Spinal cord (tissue), 10 donors: ENCODE measurements around the gene C19orf25. TPM values are rescaled to one million over a fixed set of nuclear protein-coding genes. Genes with fewer than 3 reads are reported as not detected.

Experiments used
- DNase-seq, 6 donors: peaks; one replicate each; pipeline versions ENCODE4 v3.0.0 to v3.0.0-alpha.2; 2013 to 2015; ENCODE audit warnings: low spot score in 6 of 6, low read depth in 4 of 6
- H3K27ac ChIP-seq: one replicate; pipeline ENCODE4 v1.5.1; 2013; ENCODE audit warnings: low read depth, low read length, control low read depth
- H3K27me3 ChIP-seq: one replicate; pipeline ENCODE4 v1.6.1; 2013; ENCODE audit warnings: low read length; ENCODE audit not compliant: control insufficient read depth, insufficient read depth
- H3K36me3 ChIP-seq: one replicate; pipeline ENCODE4 v1.6.1; 2013; ENCODE audit warnings: low read length; ENCODE audit not compliant: control insufficient read depth, insufficient read depth
- H3K4me1 ChIP-seq: one replicate; pipeline ENCODE4 v1.6.1; 2013; ENCODE audit warnings: low read length; ENCODE audit not compliant: control insufficient read depth, insufficient read depth
- H3K4me3 ChIP-seq: one replicate; pipeline ENCODE4 v1.5.1; 2013; ENCODE audit warnings: low read depth, low read length, control low read depth
- H3K9me3 ChIP-seq: one replicate; pipeline ENCODE4 v1.6.1; 2013; ENCODE audit warnings: low read length; ENCODE audit not compliant: control insufficient read depth, insufficient read depth
- WGBS: methylation state at CpG from one replicate; pipeline ENCODE4 v1.1.5; 2013; ENCODE audit warnings: missing lambda C conversion rate; ENCODE audit not compliant: insufficient coverage; 5-methylcytosine and 5-hydroxymethylcytosine counted together
- polyA plus RNA-seq, 2 donors: library from polyadenylated mRNA; unstranded; fragments of 120-200 nt; gene quantifications; one replicate each; pipeline ENCODE4 v1.2.1, GENCODE V29; 2013; ENCODE audit not compliant: insufficient read length in 2 of 2
- total RNA-seq, 2 donors: library from RNA; depleted of rRNA in 1 of 2; stranded (reverse); fragments of 120-200 nt in 1 of 2; fragments of >200 nt in 1 of 2; gene quantifications; one replicate each; pipeline versions ENCODE4 v1.2.3 to v1.2.4, GENCODE V29; 2013 to 2014
- donor health status: healthy.

The C19orf25 gene
- total and polyA plus RNA-seq, 4 donors = 15.6 to 45.6 (median 40.6) TPM

DNA sequence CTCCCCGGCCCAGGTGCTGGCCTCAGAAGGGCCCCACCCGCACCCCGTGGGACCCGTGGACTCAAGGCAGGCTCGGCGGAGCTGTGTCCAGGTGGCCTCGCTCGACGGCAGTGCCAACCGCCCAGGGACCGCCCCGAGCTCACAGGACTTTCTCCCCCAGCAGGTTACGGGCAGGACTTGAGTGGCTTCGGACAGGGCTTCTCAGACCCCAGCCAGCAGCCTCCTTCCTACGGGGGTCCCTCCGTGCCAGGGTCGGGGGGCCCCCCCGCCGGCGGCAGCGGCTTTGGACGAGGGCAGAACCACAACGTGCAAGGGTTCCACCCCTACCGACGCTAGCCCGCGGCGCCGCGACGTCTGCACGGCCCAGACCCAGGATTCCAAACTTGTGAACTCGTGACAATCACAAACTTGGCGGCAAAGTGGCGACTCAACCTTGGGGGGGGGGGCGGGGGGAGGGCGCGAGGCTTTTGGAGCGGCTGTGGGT lies 44.4 kb downstream of the C19orf25 start:
- Histone ChIP-seq H3K27me3 (no peaks in the 10 kb centered on the region), H3K36me3 (peaks cover 74% of the 10 kb centered on the region), H3K4me3 (no peak overlapping the region), H3K9me3 (no peaks in the 10 kb centered on the region), H3K4me1 (peaks cover 9% of the 10 kb centered on the region), H3K27ac (no peak overlapping the region)
- 95% methylated on average over 23 of the region's 39 CpGs for WGBS
- no peak for DNase-seq

DNA sequence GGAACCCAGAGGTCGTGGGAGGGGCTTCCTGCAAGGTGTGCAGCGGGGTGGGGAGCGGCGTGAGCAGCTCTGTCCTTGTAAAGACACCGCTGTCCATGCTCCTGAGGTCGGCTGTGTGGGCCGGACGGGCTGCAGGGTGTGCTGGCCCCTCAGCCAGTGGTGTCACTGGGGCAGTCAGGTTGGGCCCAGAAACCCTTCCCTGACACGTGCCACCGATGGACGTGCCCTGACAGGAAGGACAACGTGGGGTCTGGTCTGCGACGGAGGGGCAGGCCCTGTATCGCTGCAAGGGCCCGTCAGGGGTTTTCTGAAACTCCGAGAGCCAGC lies 45.0 kb downstream of the C19orf25 start:
- Histone ChIP-seq H3K9me3 (no peaks in the 10 kb centered on the region), H3K36me3 (peaks cover 74% of the 10 kb centered on the region), H3K4me1 (peaks cover 3% of the 10 kb centered on the region), H3K27ac (no peak overlapping the region), H3K27me3 (no peaks in the 10 kb centered on the region), H3K4me3 (no peak overlapping the region)
- WGBS = 97% methylated on average over 17 of the region's 17 CpGs
- DNase-seq = no peak

DNA sequence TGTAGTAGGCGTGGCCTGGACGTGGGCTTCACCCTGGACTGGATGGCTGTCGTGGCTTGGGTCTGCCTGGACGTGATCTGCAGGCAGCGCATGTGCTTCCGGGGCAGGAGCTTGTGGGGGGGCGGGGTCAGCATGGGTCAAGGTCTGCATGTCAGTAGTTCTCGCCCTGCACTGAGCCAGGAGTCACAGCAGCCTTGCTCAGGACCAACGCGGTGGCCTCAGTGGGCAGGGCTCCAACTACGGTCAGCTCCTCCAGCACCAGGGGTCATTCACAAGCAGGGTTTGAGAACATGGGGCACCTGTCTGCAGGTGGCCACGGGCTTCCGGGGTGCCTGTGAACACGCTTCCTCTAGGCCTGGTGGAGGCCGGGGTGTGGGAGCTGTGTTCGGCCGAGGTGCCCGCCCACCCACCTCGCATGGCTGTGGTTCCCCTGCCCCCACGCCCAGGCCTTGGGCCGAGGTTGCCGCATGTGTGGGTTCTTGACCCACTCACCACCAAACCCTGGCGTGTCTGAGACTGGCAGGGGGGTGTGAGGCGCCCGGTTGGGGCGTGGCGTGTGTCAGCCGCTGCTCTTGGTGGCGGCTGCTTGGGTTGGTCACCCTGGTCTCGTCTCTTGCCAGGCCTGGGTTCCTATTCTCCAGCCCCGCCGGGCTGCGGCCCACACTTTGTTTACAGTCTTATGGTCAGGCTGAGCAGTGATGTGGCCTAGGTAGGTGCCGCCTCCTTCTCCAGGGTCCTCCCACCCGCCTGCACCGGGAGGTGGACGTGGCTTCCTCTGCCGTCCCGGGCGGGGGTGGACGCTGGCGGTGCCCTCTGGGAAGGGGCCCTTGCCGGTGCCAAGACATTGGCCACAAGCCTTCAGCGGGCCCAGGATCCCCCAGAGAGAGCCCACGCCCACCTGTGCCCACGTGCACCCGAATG lies 45.6 kb downstream of the C19orf25 start:
- no peak overlapping the region for H3K27ac ChIP-seq
- no peaks in the 10 kb centered on the region for H3K9me3 ChIP-seq
- WGBS = 94% methylated on average over 47 of the region's 47 CpGs
- DNase-seq = no peak
- no peaks in the 10 kb centered on the region for H3K27me3 ChIP-seq
- peaks cover 2% of the 10 kb centered on the region for H3K4me1 ChIP-seq
- H3K36me3 ChIP-seq = peaks cover 81% of the 10 kb centered on the region
- H3K4me3 ChIP-seq = no peak overlapping the region

DNA sequence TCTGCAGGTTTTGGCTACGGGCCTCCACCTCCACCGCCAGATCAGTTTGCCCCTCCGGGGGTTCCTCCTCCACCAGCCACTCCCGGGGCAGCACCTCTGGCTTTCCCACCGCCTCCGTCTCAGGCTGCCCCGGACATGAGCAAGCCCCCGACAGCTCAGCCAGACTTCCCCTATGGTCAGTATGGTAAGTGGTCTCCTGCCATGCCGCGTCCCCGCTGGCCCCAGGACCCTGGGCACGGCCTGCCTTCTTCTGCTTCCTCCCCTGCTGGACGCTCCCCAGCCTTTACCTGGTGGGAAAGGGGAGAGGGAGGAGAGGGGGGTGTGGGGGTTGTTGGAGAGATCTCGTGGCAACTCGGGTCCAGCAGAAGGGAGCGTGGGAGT lies 46.5 kb downstream of the C19orf25 start:
- no peak overlapping the region for H3K27ac ChIP-seq

DNA sequence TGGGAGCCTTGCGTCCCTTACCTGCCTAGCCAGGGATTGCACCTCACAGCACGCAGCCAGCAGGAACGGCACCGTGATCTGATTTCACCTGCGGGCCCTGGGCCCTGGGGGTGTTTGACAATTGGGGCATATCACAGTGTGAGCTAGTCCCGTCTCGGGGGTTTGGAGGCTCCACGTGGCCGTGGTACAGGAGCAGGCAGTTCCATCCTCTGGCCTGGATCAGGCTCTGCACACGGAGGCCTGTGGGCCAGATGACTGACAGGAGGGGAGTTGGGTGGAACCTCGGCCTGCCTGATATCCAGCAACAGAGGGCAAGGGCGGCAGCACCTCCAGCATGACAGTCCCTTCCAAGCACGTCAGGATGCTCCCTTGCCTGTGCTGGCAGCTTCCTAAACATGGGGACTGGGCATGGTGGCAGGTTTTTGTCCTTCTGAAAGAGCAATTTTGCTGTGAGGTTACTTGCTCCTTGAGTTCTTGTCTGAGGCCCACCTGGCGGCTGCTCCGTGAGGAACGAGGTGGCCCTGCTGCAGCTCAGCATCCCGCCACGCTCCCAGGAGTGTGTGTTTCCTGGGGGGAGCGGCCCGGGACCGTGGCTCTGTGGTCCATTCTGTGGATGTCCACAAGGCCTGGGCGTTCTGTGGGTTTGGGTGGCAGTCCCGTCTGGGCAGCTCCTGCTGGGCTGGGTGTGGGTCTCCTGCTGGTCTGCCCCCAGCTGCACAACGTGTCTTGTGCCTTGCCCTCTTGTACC lies 47.1 kb downstream of the C19orf25 start:
- H3K4me1 ChIP-seq = peaks cover 8% of the 10 kb centered on the region
- no peak for DNase-seq
- no peak overlapping the region for H3K27ac ChIP-seq
- H3K9me3 ChIP-seq = no peaks in the 10 kb centered on the region
- no peaks in the 10 kb centered on the region for H3K27me3 ChIP-seq
- no peak overlapping the region for H3K4me3 ChIP-seq
- WGBS = 95% methylated on average over 23 of the region's 24 CpGs
- peaks cover 91% of the 10 kb centered on the region for H3K36me3 ChIP-seq

More for the DNA sequence above, 46.5 kb downstream of the C19orf25 start:
- Histone ChIP-seq H3K4me3 (no peak overlapping the region), H3K27me3 (no peaks in the 10 kb centered on the region), H3K9me3 (no peaks in the 10 kb centered on the region), H3K36me3 (peaks cover 85% of the 10 kb centered on the region), H3K4me1 (peaks cover 2% of the 10 kb centered on the region)
- 95% methylated on average over 12 of the region's 16 CpGs for WGBS
- no peak for DNase-seq

DNA sequence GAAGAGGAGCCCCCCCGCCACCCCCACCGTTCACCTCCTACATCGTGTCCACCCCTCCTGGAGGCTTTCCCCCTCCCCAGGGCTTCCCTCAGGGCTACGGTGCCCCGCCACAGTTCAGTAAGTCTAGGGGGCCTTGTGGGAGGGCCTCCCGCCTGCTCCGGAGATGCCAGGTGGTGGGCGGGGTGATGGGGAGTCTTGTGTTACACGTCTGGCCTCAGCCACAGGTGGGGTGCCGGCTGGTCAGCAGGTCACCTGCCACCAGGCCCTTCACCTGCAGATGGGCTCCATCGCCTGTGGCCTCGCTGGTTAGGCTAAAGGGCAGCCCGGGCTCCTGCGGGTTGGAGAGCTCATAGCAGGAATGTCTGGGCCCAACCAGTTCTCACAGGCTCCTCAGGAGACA lies 48.8 kb downstream of the C19orf25 start:
- Histone ChIP-seq H3K27ac (no peak overlapping the region), H3K27me3 (no peaks in the 10 kb centered on the region), H3K4me3 (no peak overlapping the region), H3K9me3 (no peaks in the 10 kb centered on the region), H3K4me1 (peaks cover 8% of the 10 kb centered on the region), H3K36me3 (peaks cover 94% of the 10 kb centered on the region)
- no peak for DNase-seq
- WGBS = 92% methylated on average over 9 of the region's 14 CpGs

DNA sequence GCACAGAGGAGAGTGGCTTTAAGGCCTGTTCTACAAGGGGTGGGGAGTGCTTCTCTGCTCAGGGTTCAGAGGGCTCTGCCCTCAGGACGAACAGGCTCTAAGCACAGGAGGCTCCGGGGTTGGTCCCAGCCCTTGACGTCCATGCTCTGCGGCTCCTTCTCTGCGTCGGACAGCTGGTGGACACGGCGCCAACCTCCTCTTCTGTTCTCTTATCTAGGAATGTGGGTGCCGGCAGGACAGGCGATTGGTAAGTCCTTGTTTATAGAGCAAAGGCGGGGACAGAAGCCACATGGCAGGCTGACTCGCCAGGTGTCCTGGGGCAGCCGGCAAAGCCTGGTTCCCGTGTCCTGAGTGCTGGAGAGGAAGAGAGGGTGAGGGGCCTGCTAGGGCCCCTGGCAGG lies 49.3 kb downstream of the C19orf25 start:
- no peak overlapping the region for H3K27ac ChIP-seq
- no peak overlapping the region for H3K4me3 ChIP-seq
- no peak for DNase-seq
- H3K27me3 ChIP-seq = no peaks in the 10 kb centered on the region
- no peaks in the 10 kb centered on the region for H3K9me3 ChIP-seq
- WGBS = 90% methylated on average over 14 of the region's 14 CpGs
- peaks cover 95% of the 10 kb centered on the region for H3K36me3 ChIP-seq
- H3K4me1 ChIP-seq = peaks cover 8% of the 10 kb centered on the region

DNA sequence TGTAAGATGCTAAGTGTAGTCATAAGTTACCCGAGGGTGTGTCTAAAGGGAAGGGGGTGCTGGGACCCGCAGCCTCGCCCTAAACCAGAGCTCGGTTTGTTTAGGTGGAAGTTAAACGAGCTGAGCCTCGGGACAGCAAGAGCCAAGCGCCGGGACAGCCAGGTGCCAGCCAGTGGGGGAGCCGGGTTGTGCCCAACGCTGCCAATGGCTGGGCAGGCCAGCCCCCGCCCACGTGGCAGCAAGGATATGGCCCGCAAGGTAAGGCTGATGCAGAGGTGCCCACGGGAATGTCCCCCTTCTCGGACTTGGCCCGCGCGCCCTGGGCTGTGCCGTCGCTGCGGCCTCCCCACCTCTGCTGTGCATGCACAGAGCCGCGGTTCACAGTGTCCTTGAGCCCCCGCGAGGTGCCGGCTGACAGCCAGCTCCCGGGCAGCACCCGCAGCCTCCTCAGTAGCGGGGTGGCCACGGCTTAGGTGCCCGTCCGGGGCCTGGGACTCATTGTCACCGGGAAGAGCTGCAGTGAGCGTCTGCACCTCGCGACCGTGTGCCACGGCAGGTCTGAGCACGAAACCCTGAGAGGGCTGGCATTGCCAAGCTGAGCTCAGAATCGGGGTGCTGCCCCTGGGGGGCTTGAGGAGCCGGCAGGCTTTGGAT lies 50.1 kb downstream of the C19orf25 start:
- Histone ChIP-seq H3K9me3 (no peaks in the 10 kb centered on the region), H3K4me3 (no peak overlapping the region), H3K27ac (no peak overlapping the region), H3K36me3 (peaks cover 95% of the 10 kb centered on the region), H3K4me1 (peaks cover 8% of the 10 kb centered on the region), H3K27me3 (no peaks in the 10 kb centered on the region)
- 95% methylated on average over 41 of the region's 41 CpGs for WGBS
- DNase-seq = no peak

DNA sequence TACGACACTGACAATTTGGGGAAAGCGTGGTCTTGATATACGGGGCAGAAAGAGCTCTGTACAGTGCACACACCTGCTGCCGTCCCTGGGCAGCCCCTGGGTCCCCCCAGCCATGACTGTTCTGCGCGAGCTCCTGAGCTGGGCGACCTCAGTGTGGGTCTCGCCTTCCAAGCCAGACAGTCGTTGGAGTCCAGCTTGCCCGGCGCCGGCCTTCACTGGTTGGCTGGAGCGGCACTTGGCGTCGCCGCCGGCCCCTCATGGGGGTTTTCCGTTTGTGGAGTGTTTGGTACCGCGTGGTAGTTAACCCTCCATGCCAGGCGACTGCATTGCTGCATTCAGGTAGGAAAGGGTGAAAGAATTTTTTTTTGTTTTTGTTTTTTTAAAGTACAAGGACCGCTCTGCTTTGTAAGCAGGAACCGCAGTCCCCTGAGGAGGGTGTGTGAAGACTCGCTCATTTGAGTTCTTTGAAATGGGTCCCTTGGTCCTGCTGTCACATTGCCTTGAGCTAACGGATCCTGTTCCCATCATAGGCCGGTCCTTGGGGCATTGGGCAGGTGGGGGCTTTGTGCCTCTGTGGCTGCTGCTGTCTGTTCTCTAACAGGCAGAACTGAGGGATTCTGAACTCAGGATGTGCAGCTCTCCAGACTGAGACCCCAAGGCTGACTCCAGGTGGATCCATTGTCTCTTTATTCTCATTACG lies 51.6 kb downstream of the C19orf25 start:
- Histone ChIP-seq H3K4me3 (no peak overlapping the region), H3K27me3 (no peaks in the 10 kb centered on the region), H3K36me3 (peaks cover 95% of the 10 kb centered on the region), H3K9me3 (no peaks in the 10 kb centered on the region), H3K27ac (no peak overlapping the region), H3K4me1 (peaks cover 8% of the 10 kb centered on the region)
- WGBS = 82% methylated on average over 26 of the region's 27 CpGs
- peak in 1 of 6 donors; percentile 67 for DNase-seq
